Skin of body (tissue), 2 donors: ENCODE data around the gene TRPV3. TPM values are rescaled to one million over a fixed set of nuclear protein-coding genes. Genes with fewer than 3 reads are reported as not detected.
"Not testable (repeated sequence)": the region's sequence is repeated elsewhere in the genome, so short reads cannot be mapped to it uniquely, and the experiment has no call there.

ENCODE experiments used
- DNase-seq: peaks from one replicate; lab custom pipeline; 2025; lab: John Stamatoyannopoulos, UW
- total RNA-seq: library from RNA; depleted of rRNA; stranded (reverse); fragments of >200 nt; gene quantifications from one replicate; pipeline ENCODE4 v1.2.3, GENCODE V29; 2014

The TRPV3 gene
- 13.5 TPM for total RNA-seq

GRCh38 chr17:3557768-3558583 lies at the start of gene TRPV3:
Gene TRPV3, minus strand, starts transcription at chr17:3557812. Its CDS starts 2,962 bp downstream, at chr17:3554850.
- DNase-seq, result no peak

- DNase-seq, result no peak
These were observed 46.3 kb upstream of the TRPV3 start for GRCh38 chr17:3603870-3604259.

- no peak for DNase-seq
These were observed 45.7 kb upstream of the TRPV3 start for GRCh38 chr17:3603119-3603869.

- DNase-seq, result no peak
These were observed 44.9 kb upstream of the TRPV3 start for GRCh38 chr17:3602499-3602898.

- DNase-seq, result no peak
These were observed 43.1 kb upstream of the TRPV3 start for GRCh38 chr17:3600529-3601205.

GRCh38 chr17:3598078-3598477 lies 40.5 kb upstream of the TRPV3 start:
- DNase-seq, result no peak

GRCh38 chr17:3596804-3597464 lies 39.3 kb upstream of the TRPV3 start:
- DNase-seq, result no peak

GRCh38 chr17:3594976-3595375 lies 37.4 kb upstream of the TRPV3 start:
- DNase-seq, result no peak

- DNase-seq, result peak; percentile 7
These were observed 36.6 kb upstream of the TRPV3 start for GRCh38 chr17:3594051-3594800.

- no peak for DNase-seq
These were observed 35.8 kb upstream of the TRPV3 start for GRCh38 chr17:3593384-3593783.

- no peak for DNase-seq
These were observed 34.7 kb upstream of the TRPV3 start for GRCh38 chr17:3592216-3592860.

GRCh38 chr17:3590768-3591167 lies 33.2 kb upstream of the TRPV3 start:
- no peak for DNase-seq

GRCh38 chr17:3590231-3590630 lies 32.6 kb upstream of the TRPV3 start:
- no peak for DNase-seq

GRCh38 chr17:3589784-3590183 lies 32.2 kb upstream of the TRPV3 start:
- no peak for DNase-seq

GRCh38 chr17:3585826-3586225 lies 28.2 kb upstream of the TRPV3 start:
- DNase-seq, result no peak

- no peak for DNase-seq
These were observed 25.8 kb upstream of the TRPV3 start for GRCh38 chr17:3583456-3583855.

- no peak for DNase-seq
These were observed 25.3 kb upstream of the TRPV3 start for GRCh38 chr17:3582915-3583314.

GRCh38 chr17:3578667-3579066 lies 21.1 kb upstream of the TRPV3 start:
- DNase-seq, result not testable (repeated sequence)

- no peak for DNase-seq
These were observed 19.4 kb upstream of the TRPV3 start for GRCh38 chr17:3576970-3577369.

- DNase-seq, result no peak
These were observed 17.9 kb upstream of the TRPV3 start for GRCh38 chr17:3575511-3575910.
